ELR (cell line): ENCODE results near the gene HCFC1.

Experiments used
- DNase-seq: peaks from one replicate; pipeline ENCODE4 v3.0.0-alpha.2; 2015; ENCODE audit warnings: low read depth

The HCFC1 gene

DNA sequence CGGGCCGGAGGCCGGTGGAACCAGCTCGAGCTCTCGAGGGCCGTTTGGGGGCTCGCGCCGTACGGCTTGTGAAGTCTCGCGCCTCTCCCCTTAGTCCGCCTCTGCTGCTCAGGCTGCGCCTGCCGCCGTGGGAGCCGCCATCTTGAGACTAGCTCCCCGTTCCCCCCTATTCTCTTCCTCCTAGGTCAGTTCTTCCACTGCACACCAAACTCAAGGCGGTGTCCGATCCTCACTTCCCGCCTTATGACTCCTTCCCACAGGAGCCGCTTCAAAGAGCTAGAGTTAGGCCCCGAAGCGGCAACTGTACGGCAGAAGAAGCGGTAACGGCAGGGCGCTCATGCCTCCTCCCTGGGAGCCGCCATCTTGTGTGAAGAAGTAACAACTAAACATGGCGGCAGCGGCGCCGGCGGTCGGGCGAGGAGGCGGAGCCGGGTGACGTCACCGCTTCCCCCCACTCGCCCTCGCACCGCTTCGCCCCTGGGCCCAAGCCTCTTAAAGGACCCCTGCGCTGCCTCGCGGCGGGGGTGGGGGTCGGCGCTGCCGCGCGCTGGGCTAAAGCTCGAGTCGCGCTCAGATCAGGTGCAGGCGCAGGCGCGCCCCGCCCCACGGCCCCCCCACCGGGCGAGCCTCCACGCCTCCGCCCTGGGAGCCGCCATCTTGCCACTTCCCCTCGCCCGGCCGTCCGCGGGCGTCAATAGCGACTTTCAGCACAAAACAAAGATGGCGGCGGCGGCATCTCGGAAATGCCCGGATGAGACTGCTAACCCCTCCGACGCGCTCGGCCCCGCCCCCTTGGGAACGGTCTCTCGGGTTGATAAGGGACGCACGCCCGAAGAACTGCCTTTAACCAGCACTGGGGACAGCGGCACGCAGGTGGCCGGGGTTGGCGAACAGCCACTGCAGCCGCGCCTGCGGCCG lies at the start of gene HCFC1:
Gene HCFC1, minus strand, starts transcription at position 369 of the 918 bp plus-strand sequence. CDS start 978 bp downstream, outside the sequence.
- peak; percentile 89 for DNase-seq

GRCh38 chrX:154021131-154021611 lies 49.6 kb upstream of the HCFC1 start:
- DNase-seq: peak; percentile 77

GRCh38 chrX:154020536-154021115 lies 49.0 kb upstream of the HCFC1 start:
- DNase-seq: peak; percentile 18

DNA sequence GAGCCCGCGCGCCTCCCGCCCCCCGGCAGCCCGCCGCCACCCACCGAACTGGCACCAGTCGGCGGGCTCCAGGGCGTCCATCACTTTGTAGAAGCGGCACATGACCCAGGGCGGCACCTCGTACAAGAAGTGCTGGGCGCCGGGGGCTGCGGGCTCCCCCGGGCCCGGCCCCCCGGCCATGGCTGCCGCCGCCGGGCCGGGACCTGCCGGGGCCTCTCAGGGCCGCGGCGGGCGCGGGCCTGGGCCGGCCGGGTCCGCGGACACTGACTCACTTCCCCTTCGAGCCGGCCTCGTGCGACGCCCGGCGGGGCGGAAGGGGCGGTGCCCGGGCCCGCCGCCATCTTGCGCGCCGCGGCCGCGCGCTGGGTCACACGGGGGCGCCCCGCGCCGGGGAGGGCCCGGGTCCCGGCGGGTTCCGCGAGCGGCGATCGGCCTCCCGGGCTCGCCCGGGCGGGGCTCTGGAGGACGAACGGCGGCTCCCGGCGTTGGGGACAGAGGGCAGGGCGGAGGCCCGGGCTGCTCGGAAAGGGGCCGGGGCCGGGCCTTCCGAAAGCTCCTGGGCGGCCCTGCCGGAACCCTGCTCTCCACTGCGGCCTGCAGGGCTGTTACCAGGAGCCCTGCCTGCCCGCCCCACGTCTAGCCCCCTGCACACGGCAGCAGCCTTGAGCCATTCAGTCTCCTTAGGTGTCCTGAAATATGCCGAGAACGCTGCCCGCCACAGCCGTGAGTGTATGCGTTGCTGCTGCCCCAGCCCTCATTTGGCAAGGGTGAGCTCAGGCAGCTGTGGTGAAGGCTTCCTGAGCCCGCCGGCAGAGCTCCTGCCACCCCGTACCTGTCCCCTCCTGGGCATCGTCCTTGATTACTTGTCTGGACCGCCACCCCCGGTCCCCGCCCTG lies 48.3 kb upstream of the HCFC1 start, which contains the start of gene IRAK1:
Gene IRAK1, minus strand, starts transcription at position 270 of the 896 bp plus-strand sequence. Its CDS starts 90 bp downstream, at position 180.
- peak; percentile 75 for DNase-seq

DNA sequence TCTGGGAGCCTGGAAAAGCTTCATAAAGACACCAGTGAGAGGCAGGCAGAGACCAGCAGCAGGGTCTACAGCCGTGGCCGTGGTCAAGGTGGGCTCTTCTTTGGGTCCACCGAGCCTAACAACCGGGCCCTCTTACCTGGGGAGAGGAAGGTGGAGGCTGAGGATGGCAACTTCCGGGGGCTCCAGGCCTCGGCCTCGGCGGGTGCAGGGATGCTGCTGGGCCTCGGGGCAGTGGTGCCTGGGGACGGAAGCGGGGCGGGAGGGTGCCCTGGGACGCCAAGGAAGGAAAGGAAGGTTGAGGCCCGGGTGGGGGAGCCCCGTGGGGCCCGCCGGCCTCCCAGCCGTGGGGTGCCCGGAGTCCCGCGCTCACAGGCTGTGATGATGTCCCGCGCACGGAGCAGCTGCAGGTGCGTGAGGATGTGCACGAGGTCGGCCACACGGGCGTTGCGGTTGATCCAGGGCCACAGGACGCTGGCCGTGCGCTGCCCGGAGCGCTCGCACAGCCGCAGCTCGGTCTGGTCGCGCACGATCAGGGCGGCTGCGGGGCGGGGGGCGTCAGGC lies 47.5 kb upstream of the HCFC1 start:
- peak; percentile 15 for DNase-seq

DNA sequence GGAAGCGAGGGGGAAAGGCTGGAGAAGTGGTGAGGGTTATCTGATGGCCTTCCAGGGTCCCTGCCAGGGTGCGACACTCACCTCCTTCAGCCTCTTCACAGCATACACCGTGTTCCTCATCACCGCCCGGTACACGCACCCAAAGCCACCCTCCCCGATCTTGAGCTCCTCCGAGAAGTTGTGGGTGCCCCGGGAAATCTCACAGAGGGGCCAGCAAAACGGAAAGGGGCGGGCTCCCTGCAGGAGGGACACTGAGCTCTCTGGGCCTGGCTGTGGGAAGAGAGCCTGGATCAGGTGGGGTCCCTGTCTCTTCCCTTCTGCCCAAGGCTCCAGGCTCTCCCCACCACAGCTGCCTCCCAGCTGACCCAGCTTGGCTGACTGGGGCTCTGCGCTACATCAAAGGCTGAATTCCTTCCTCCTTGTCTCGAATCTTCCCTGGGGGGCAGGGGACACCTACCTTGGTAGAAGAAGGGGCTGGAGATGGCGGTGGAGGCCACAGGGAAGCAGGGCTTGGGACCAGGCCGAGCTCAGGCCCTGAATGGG lies 47.0 kb upstream of the HCFC1 start:
- no peak for DNase-seq

GRCh38 chrX:154017766-154018517 lies 46.3 kb upstream of the HCFC1 start:
- no peak for DNase-seq

DNA sequence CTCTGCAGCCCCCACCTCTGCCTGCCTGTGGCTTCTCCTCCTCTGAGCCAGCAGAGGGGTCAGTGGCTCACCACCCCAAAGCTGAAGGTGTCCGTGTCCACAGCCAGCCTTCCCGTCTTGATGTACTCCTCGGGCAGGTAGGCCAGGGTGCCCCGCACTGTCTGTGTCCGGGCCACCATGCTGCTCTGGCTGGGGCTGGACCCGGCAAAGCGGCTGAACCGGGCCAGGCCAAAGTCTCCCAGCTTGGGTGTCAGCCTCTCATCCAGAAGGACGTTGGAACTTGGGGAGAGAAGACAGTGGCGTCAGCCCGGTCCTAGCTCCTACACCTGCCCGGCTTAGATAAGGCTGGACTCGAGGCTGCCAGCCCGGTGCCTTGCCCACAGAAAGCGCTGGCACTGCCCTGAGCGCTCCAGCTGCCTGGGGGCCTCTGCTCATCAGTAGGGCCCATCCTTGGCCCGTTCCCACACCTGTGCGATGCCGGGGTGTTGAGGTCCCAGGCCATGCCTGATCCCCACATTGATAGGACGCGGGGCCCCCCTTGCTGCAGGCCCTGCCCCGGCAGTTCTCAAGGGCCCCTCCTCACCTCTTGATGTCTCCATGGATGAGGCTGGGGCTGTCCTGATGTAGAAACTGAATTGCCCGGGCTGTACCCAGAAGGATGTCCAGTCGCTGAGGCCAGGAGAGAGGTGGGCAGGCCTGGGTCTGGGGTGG lies 44.9 kb upstream of the HCFC1 start:
- no peak for DNase-seq

DNA sequence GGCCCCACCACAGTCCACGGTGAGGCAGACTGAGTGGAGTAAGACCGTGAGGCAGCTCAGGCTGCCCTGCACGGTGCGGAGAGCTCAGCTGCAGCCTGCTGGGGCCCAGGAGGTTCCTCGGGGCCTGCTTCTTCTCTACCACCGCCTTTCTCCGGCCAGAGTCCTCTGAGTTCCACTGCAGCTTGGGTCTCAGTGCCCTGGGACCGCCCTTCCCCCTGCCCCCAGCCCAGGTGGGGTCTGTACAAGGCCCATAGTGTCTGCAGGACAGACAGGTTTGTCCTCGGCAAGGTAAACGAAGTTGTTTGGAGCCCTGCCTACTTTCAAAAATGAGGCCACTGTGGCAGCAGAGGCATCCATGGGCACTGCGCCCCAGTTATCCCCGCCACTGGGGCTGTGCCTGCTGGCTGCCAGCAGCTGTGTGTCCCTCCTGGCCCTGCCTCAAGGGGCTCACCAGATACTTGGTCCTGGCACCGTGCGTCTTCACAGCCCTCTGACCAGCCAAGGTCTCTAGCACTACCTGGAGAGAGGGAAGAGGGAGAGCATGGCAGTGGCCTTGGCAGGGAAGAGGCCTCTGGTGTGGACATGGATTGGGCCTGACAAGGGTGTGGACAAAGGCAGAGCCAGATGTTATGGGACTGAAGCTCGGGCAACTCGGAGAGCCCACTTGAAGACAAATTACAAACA lies 44.1 kb upstream of the HCFC1 start:
- DNase-seq: no peak

DNA sequence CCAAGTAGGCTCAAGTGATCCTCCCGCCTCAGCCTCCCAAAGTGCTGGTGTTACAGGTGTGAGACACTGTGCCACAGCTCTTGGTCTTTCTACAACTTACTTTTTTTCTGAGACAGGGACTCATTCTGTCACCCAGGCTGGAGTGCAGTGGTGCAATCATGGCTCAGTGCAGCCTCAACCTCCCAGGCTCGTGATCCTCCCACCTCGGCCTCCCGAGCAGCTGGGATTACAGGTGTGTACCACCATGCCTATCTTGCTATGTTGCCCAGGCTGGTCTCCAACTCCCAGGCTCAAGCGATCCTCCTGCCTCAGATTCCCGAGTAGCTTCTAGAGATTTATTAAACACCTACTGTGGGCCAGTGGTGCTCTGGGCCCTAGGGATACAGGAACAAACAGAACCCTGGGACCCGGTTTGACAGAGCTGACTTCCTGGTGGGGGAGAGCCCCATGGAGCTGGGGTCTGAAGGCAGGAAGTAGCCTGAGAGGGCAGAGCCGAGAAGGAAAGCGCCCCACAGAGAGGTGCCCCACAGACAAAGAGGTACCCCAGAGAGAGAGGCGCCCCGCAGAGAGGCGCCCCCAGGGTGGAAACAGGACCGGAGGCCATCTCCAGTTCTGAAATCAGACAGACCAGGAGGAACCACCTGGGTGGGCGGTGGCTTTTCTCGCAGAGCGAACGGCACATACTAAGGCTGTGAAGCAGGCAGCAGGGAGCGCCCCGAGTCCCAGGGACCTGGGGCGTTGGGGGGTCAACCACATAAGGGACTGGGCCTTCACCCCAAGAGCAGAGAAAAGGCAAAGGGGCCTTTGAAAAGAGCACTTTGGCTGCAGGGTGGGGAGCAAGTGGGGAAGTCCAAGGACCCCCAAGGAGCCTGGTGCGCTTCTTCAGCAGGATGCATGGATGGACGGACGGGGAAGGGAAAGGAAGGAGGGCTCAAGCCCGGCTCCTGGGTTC lies 43.1 kb upstream of the HCFC1 start:
- no peak for DNase-seq

GRCh38 chrX:154013614-154014360 lies 42.2 kb upstream of the HCFC1 start:
- peak; percentile 47 for DNase-seq

GRCh38 chrX:154013001-154013421 lies 41.4 kb upstream of the HCFC1 start:
- no peak for DNase-seq

- no peak for DNase-seq
Measured at GRCh38 chrX:154012336-154012991, 40.8 kb upstream of the HCFC1 start.

- no peak for DNase-seq
Measured at GRCh38 chrX:154011376-154012335, 40.0 kb upstream of the HCFC1 start.

DNA sequence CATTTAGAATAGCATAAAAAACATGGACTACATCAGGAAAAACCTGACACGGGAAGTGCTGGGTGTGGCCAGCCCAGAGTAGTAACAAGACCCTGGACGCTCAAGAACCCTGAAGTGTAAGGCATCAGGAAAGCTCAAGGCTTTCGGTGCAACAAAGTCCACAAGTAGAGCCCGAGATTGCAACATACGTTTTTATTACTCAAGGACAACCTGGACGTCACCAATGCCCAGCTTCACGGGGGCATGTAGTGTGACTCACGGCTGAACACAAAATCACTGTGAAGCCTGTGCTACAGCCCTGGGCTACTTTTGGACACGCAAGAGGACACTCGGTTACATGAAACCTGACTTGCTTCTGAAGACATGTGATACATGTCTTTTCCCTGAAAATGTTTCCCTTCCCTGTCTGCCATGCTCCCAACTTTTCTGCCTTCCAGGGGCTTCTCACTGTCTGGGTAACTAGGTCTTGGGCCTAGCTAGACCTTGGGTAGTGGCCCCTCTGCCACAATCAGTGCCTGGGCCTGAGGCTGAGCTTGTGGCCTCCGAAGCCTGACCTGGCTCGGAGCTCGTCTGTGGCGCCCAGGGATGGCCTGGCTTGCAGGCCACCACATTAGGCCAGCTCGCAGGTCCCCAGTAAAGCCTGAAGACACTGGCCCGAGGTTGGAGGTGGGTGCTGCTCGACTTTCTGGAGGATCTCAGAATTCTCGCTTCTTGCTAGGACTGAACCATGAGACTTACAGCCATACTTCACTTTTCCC lies 38.9 kb upstream of the HCFC1 start:
- peak; percentile 48 for DNase-seq
